GM06990 (cell line): ENCODE measurements around the gene TCF7L1.

ENCODE experiments used
- DNase-seq: peaks from one replicate; pipeline ENCODE4 v3.0.0-alpha.2; 2011; ENCODE audit not compliant: insufficient read length; ENCODE audit errors: extremely low read depth
- H3K27me3 ChIP-seq: replicated peaks from 2 replicates; pipeline ENCODE4 v1.6.0; 2011; ENCODE audit warnings: low read length; ENCODE audit not compliant: control insufficient read depth, insufficient read depth
- H3K36me3 ChIP-seq: 2 replicates; pipeline ENCODE4 v1.5.1; 2011; ENCODE audit warnings: low read length; ENCODE audit not compliant: control insufficient read depth, insufficient read depth
- H3K4me3 ChIP-seq: replicated peaks from 2 replicates; pipeline ENCODE4 v1.5.1; 2011; ENCODE audit warnings: low read depth, mild to moderate bottlenecking, control low read depth, low read length
- TF ChIP-seq, protein P1 (sequence below): IDR thresholded peaks from 2 replicates; pipeline ENCODE4 v1.5.1; 2011; ENCODE audit warnings: low read length, control low read depth, mild to moderate bottlenecking, inconsistent platforms; ENCODE audit not compliant: insufficient read depth, poor library complexity, severe bottlenecking

Gene TCF7L1

DNA sequence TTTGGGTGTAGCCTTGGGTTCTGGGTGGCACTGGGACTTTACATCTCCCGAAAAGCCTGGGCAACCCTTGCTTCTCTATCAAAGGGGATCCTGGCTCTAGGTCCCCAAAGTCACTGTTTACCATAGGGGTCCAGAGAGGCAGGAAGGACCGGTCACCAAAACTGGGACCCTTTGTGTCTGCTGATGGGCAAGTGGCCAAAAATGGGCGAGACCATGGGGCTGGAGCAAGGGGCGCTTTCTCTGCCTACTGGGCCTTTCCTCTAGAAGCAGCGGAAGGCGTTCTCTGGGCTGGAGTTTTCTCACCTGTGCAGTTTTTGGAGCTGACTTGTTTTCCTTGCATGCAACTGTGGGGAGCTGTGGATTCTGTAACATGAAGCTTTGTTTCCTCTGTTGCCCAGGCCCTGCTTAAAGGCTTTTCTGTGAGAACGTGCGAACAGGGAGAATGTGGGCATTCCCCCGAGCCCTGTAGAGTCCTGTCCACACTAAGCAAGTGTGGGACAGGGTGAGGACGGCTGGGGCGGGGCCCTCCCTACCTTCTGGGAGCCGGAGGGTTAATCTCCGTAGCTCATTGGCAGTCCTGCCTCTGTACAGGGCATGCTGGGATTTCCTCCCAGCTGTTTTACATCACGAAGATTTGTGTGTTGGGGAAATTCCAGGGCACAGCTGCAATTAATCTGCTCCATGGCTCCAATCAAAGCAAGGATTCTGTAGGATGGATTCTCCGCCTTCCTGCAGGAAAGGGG is 144.4 kb downstream of the TCF7L1 start:
- Histone ChIP-seq H3K27me3 (no peaks in the 10 kb centered on the region), H3K36me3 (no peaks in the 10 kb centered on the region), H3K4me3 (no peak overlapping the region)
- TF ChIP-seq, protein P1, sequence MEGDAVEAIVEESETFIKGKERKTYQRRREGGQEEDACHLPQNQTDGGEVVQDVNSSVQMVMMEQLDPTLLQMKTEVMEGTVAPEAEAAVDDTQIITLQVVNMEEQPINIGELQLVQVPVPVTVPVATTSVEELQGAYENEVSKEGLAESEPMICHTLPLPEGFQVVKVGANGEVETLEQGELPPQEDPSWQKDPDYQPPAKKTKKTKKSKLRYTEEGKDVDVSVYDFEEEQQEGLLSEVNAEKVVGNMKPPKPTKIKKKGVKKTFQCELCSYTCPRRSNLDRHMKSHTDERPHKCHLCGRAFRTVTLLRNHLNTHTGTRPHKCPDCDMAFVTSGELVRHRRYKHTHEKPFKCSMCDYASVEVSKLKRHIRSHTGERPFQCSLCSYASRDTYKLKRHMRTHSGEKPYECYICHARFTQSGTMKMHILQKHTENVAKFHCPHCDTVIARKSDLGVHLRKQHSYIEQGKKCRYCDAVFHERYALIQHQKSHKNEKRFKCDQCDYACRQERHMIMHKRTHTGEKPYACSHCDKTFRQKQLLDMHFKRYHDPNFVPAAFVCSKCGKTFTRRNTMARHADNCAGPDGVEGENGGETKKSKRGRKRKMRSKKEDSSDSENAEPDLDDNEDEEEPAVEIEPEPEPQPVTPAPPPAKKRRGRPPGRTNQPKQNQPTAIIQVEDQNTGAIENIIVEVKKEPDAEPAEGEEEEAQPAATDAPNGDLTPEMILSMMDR = no peak
- no peak for DNase-seq

DNA sequence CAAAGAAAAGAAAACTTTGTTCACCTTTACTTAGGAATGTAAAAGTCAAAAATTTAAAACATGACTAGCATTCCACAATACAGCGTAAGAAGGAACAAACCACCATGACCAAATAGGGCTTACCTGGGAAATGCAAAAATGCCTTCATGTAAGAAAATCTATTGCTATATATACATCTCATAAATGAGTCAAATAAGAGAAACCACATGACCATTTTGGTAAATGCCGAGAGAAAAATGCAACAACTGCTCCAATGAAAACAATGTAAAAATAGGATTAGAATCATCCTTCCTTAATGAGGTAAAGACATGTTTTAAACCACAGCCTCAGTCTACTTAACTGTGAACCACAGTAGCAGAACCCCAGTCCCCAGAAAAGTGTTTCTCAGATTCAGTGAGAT is 145.2 kb downstream of the TCF7L1 start:
- H3K27me3 ChIP-seq = no peaks in the 10 kb centered on the region
- DNase-seq = no peak
- H3K4me3 ChIP-seq = no peak overlapping the region

DNA sequence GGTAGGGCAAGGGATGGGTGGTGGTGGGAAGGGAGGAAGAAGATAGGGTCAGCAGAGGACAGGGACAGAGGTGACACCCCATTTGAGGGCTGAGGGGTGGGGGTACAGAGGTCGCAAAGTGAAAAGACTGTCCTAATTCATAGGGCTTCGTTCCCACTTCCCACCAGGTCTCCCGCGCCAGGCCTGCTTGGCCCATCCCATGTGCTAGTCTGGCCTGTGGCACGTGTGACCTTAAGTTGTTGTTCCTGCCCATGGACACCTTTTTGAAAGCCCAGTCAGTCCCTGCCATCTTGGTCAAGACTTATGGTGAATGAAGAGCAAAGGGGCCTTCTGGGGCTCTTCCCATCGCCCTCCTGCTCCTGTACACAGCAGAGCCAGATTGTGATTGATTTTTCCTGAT is 148.4 kb downstream of the TCF7L1 start:
- Histone ChIP-seq H3K27me3 (no peaks in the 10 kb centered on the region), H3K4me3 (no peak overlapping the region), H3K36me3 (no peaks in the 10 kb centered on the region)
- DNase-seq = no peak
- TF ChIP-seq, protein P1 = no peak

More for the DNA sequence above, 145.2 kb downstream of the TCF7L1 start:
- no peaks in the 10 kb centered on the region for H3K36me3 ChIP-seq
- TF ChIP-seq, protein P1 = no peak

DNA sequence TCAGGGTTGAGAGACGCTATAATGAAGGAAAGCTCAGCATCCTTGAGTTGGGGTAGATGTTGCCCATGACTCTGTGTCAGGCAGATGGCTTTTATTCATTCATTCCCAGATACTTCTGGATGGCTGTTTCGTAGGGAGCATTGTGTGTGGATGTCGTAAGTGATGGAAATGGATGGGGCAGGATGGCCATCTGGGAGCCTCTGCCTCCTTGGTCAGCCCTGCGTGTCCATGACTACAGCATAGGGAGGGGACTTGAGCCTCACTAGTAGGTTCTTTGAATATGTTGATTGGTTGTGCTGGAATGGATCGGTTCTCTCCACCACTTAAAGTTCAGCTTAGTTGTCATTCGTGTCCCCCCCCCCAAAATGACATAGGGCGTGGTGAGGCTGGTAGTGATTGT is 149.7 kb downstream of the TCF7L1 start:
- TF ChIP-seq, protein P1 = no peak
- no peak overlapping the region for H3K4me3 ChIP-seq
- DNase-seq = no peak
- H3K36me3 ChIP-seq = no peaks in the 10 kb centered on the region
- no peaks in the 10 kb centered on the region for H3K27me3 ChIP-seq

DNA sequence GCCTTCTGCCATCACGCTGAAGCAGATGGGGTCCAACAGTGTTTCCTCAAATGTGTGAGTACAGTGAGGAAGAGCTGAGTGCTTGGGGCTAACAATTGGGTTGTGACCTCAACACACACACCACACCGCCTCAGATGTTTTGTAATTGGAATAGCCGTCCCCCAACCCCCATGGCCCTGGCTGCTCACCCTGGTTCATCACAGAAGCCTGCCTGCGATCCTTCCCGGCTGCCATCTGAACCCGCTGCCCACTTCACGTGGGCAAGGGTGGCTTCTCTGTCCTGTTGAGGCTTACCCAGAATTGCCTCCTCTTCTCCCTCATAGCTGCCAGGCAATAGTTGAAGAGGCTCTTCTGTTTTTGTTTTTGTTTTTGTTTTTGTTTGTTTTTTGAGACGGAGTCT is 150.4 kb downstream of the TCF7L1 start:
- no peaks in the 10 kb centered on the region for H3K27me3 ChIP-seq
- H3K36me3 ChIP-seq = no peaks in the 10 kb centered on the region
- no peak for DNase-seq
- TF ChIP-seq, protein P1 = no peak
- H3K4me3 ChIP-seq = no peak overlapping the region
